GM12873 (cell line): ENCODE data around the gene CACNA1D.

Source experiments
- CTCF ChIP-seq: IDR thresholded peaks from 2 replicates; pipeline ENCODE4 v1.5.1; 2012; ENCODE audit warnings: low read depth, mild to moderate bottlenecking, moderate library complexity, low read length, control low read depth; ENCODE audit not compliant: insufficient read depth; ENCODE audit errors: missing control alignments

The CACNA1D gene

GRCh38 chr3:53788038-53788437, 293.6 kb downstream of the CACNA1D start:
- no peak for TF ChIP-seq CTCF

- no peak for TF ChIP-seq CTCF
These were observed 295.0 kb downstream of the CACNA1D start for GRCh38 chr3:53789459-53789858.

GRCh38 chr3:53790470-53790869, 296.1 kb downstream of the CACNA1D start:
- no peak for TF ChIP-seq CTCF

GRCh38 chr3:53791317-53791716, 296.9 kb downstream of the CACNA1D start:
- no peak for TF ChIP-seq CTCF

- TF ChIP-seq CTCF: no peak
These were observed 298.5 kb downstream of the CACNA1D start for GRCh38 chr3:53792866-53793265.

- TF ChIP-seq CTCF: no peak
These were observed 300.2 kb downstream of the CACNA1D start for GRCh38 chr3:53794597-53794996.

GRCh38 chr3:53795176-53795575, 300.8 kb downstream of the CACNA1D start:
- TF ChIP-seq CTCF: no peak
